T-helper 2 cell (primary cell): ENCODE data around the gene WDR83.
"Not testable (repeated sequence)": the region's sequence is repeated elsewhere in the genome, so short reads cannot be mapped to it uniquely, and the experiment has no call there.

Source experiments
- DNase-seq, 5 experiments: peaks; one replicate each; pipeline versions ENCODE4 v3.0.0 to v3.0.0-alpha.2; 2012 to 2022

WDR83 gene

GRCh38 chr19:12687496-12688196, 21.0 kb downstream of the WDR83 start, which contains the start of gene GNG14:
GNG14 (plus strand) TSS chr19:12687998; CDS start chr19:12688049, 51 bp downstream.
- DNase-seq, result no peak

GRCh38 chr19:12689012-12689411, 22.4 kb downstream of the WDR83 start:
- no peak for DNase-seq

- no peak for DNase-seq
Observed at GRCh38 chr19:12689581-12690216, 23.1 kb downstream of the WDR83 start.

GRCh38 chr19:12692960-12693359, 26.4 kb downstream of the WDR83 start:
- no peak for DNase-seq

- no peak for DNase-seq
Observed at GRCh38 chr19:12694641-12695040, 28.0 kb downstream of the WDR83 start.

- no peak for DNase-seq
Observed at GRCh38 chr19:12695096-12695495, 28.5 kb downstream of the WDR83 start.

GRCh38 chr19:12695514-12695913, 28.9 kb downstream of the WDR83 start:
- no peak for DNase-seq

- DNase-seq, result peak in 1 of 5 experiments; percentile 25
Observed at GRCh38 chr19:12695997-12696365, 29.4 kb downstream of the WDR83 start.

GRCh38 chr19:12696366-12697335, 30.0 kb downstream of the WDR83 start, which contains the start of gene FBXW9:
FBXW9 (minus strand) TSS chr19:12696631; CDS start chr19:12696581, 50 bp downstream.
- DNase-seq, result peak; percentile 89 to 97 (median 95)

- DNase-seq, result not testable (repeated sequence)
Observed at GRCh38 chr19:12697425-12697824, 30.8 kb downstream of the WDR83 start.

- DNase-seq, result no peak
Observed at GRCh38 chr19:12698138-12698537, 31.5 kb downstream of the WDR83 start.

GRCh38 chr19:12701596-12702282, 35.1 kb downstream of the WDR83 start:
- no peak for DNase-seq

- DNase-seq, result peak in 1 of 5 experiments; percentile 33
Observed at GRCh38 chr19:12703046-12703445, 36.4 kb downstream of the WDR83 start.

- DNase-seq, result no peak
Observed at GRCh38 chr19:12705169-12705568, 38.6 kb downstream of the WDR83 start.

- DNase-seq, result no peak
Observed at GRCh38 chr19:12705654-12706331, 39.2 kb downstream of the WDR83 start.

GRCh38 chr19:12706332-12706718, 39.7 kb downstream of the WDR83 start:
- no peak for DNase-seq

- no peak for DNase-seq
Observed at GRCh38 chr19:12708641-12709040, 42.0 kb downstream of the WDR83 start.

- no peak for DNase-seq
Observed at GRCh38 chr19:12711187-12711586, 44.6 kb downstream of the WDR83 start.

GRCh38 chr19:12712077-12712476, 45.5 kb downstream of the WDR83 start:
- DNase-seq, result not testable (repeated sequence)

GRCh38 chr19:12713304-12713703, 46.7 kb downstream of the WDR83 start:
- DNase-seq, result not testable (repeated sequence)

- no peak for DNase-seq
Observed at GRCh38 chr19:12715102-12715501, 48.5 kb downstream of the WDR83 start.

GRCh38 chr19:12715929-12716328, 49.3 kb downstream of the WDR83 start:
- DNase-seq, result no peak
